Panc1 (cell line): ENCODE measurements around the gene CBLL2. TPM values are rescaled to one million over a fixed set of nuclear protein-coding genes. Genes with fewer than 3 reads are reported as not detected.

ENCODE experiments used
- ATAC-seq: fragments of 200-7000 bp; cut with Tn5 transposase; 2 replicates; pipeline ENCODE4 v1.9.1; 2020; ENCODE audit warnings: mild to moderate bottlenecking, moderate library complexity
- BruUV-seq: library from RNA; stranded (reverse); fragments of 400-500 nt; replicated peaks from 2 replicates; lab custom pipeline; 2021; lab: Mats Ljungman, UMichigan
- CTCF ChIA-PET: fragments of 300-600 bp; sonication (Branson Sonifier 250); formaldehyde crosslinking; loops from one replicate; lab custom pipeline; 2022; ENCODE audit warnings: antibody characterized with exemption; lab: Charles Lee
- POLR2A ChIA-PET: fragments of 300-600 bp; sonication (Branson Sonifier 250); formaldehyde crosslinking; loops from one replicate; lab custom pipeline; 2022; ENCODE audit warnings: antibody characterized with exemption; lab: Charles Lee
- DNase-seq: peaks from one replicate; pipeline ENCODE4 v3.0.0-alpha.2; 2010; ENCODE audit warnings: low read depth, low spot score
- H3K27ac ChIP-seq: 2 replicates; pipeline ENCODE4 v1.5.1; 2011; ENCODE audit warnings: mild to moderate bottlenecking, low read length, inconsistent platforms
- H3K27me3 ChIP-seq: fragments of 200-500 bp; sonication (Bioruptor generic); 2 replicates; pipeline ENCODE4 v1.6.0; 2014; ENCODE audit warnings: low read length, inconsistent platforms; ENCODE audit not compliant: control insufficient read depth, insufficient read depth
- H3K36me3 ChIP-seq: fragments of 200-500 bp; sonication (Bioruptor generic); 2 replicates; pipeline ENCODE4 v1.5.1; 2014; ENCODE audit warnings: inconsistent platforms, mild to moderate bottlenecking, low read length, moderate library complexity; ENCODE audit not compliant: control insufficient read depth, insufficient read depth
- H3K4me1 ChIP-seq: 2 replicates; pipeline ENCODE4 v1.5.1; 2011; ENCODE audit warnings: inconsistent platforms, mild to moderate bottlenecking, low read length, moderate library complexity; ENCODE audit not compliant: control insufficient read depth, insufficient read depth
- H3K4me3 ChIP-seq, 2 experiments: 2 replicates each; pipeline ENCODE4 v1.5.1; 2011 to 2012; ENCODE audit warnings: low read depth in 2 of 2, low read length in 2 of 2, mild to moderate bottlenecking in 2 of 2, inconsistent platforms in 1 of 2, moderate library complexity in 1 of 2
- H3K9me3 ChIP-seq: fragments of 200-500 bp; sonication (Bioruptor generic); 2 replicates; pipeline ENCODE4 v1.5.1; 2014; ENCODE audit warnings: low read depth, mild to moderate bottlenecking, inconsistent platforms, low read length, moderate library complexity; ENCODE audit not compliant: control insufficient read depth, insufficient read depth
- POLR2AphosphoS5 ChIP-seq: IDR thresholded peaks from 2 replicates; pipeline ENCODE4 v1.6.1; 2012; ENCODE audit warnings: mild to moderate bottlenecking, low read depth, low read length, moderate library complexity
- SIN3A ChIP-seq: IDR thresholded peaks from 2 replicates; pipeline ENCODE4 v1.6.1; 2012; ENCODE audit warnings: low read depth, mild to moderate bottlenecking, low read length, moderate library complexity, borderline replicate concordance; ENCODE audit not compliant: insufficient read depth
- TCF7L2 ChIP-seq: IDR thresholded peaks from 2 replicates; pipeline ENCODE4 v1.6.1; 2011; ENCODE audit warnings: mild to moderate bottlenecking, low read depth, low read length, inconsistent platforms
- in situ Hi-C: cut with HindIII; loops from 2 replicates; pipeline ENCODE4 v1.10.0; 2016; ENCODE audit warnings: low sequenced_read_pairs, low pct_unique_long_range_greater_than_20kb
- intact Hi-C: fragments of 100-400 bp; cut with micrococcal nuclease; formaldehyde crosslinking; loops from one replicate; pipeline ENCODE4 v1.10.0; 2022; ENCODE audit not compliant: unreplicated experiment
- total RNA-seq: library from RNA; stranded (reverse); gene quantifications from one replicate; pipeline ENCODE4 v1.2.1, GENCODE V29; 2021; ENCODE audit not compliant: unreplicated experiment
- TF ChIP-seq, protein P1 (sequence below), 2 experiments: IDR thresholded peaks; 2 replicates each; pipeline ENCODE4 v1.6.1; 2011 to 2012; ENCODE audit warnings: low read depth in 2 of 2, control low read depth in 1 of 2, low read length in 1 of 2, mild to moderate bottlenecking in 1 of 2, moderate library complexity in 1 of 2; ENCODE audit not compliant: insufficient read depth in 1 of 2
- TF ChIP-seq, protein P2 (sequence below): fragments of 450-650 bp; IDR thresholded peaks from 2 replicates; pipeline ENCODE4 v1.5.1; 2017; ENCODE audit warnings: mild to moderate bottlenecking

CBLL2 gene
- total RNA-seq, 1 experiment from 2014 or later = not detected

DNA sequence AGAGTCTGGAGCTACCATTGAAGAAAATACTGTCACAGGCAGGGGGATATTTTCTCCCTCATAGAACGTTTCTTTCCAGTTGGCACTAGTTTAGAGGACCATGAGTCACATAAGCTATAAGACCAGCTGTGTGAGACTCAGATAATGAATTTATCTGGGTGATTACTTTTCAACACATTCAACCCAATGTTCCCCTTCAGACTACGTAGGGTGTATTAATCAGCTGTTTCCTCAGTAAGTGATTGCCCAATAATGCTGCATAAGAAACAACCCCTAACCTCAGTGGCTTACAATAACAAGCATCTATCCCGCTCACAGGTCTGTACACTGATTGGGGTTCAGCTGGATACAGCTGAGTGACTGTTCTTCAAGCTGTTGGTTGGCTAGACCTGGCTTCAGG, 38.1 kb downstream of the CBLL2 start:
- BruUV-seq = no TSS peak
- in situ Hi-C loops (no loop called here), intact Hi-C loops (no loop called here)
- no peak overlapping the region for H3K4me3 ChIP-seq
- ATAC-seq = no peak
- CTCF ChIA-PET = no interaction called here
- H3K27ac ChIP-seq = no peak overlapping the region
- no peaks in the 10 kb centered on the region for H3K4me1 ChIP-seq
- no peak for DNase-seq
- no peaks in the 10 kb centered on the region for H3K36me3 ChIP-seq
- TF ChIP-seq, protein P1, sequence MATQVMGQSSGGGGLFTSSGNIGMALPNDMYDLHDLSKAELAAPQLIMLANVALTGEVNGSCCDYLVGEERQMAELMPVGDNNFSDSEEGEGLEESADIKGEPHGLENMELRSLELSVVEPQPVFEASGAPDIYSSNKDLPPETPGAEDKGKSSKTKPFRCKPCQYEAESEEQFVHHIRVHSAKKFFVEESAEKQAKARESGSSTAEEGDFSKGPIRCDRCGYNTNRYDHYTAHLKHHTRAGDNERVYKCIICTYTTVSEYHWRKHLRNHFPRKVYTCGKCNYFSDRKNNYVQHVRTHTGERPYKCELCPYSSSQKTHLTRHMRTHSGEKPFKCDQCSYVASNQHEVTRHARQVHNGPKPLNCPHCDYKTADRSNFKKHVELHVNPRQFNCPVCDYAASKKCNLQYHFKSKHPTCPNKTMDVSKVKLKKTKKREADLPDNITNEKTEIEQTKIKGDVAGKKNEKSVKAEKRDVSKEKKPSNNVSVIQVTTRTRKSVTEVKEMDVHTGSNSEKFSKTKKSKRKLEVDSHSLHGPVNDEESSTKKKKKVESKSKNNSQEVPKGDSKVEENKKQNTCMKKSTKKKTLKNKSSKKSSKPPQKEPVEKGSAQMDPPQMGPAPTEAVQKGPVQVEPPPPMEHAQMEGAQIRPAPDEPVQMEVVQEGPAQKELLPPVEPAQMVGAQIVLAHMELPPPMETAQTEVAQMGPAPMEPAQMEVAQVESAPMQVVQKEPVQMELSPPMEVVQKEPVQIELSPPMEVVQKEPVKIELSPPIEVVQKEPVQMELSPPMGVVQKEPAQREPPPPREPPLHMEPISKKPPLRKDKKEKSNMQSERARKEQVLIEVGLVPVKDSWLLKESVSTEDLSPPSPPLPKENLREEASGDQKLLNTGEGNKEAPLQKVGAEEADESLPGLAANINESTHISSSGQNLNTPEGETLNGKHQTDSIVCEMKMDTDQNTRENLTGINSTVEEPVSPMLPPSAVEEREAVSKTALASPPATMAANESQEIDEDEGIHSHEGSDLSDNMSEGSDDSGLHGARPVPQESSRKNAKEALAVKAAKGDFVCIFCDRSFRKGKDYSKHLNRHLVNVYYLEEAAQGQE (IDR thresholded peaks at IDR 0.05; ENCODE audit: insufficient read depth in 1 of 2, low read depth in 2 of 2, low read length in 1 of 2) = no peak
- H3K27me3 ChIP-seq = no peaks in the 10 kb centered on the region
- H3K9me3 ChIP-seq = no peaks in the 10 kb centered on the region
- POLR2A ChIA-PET = no interaction called here

DNA sequence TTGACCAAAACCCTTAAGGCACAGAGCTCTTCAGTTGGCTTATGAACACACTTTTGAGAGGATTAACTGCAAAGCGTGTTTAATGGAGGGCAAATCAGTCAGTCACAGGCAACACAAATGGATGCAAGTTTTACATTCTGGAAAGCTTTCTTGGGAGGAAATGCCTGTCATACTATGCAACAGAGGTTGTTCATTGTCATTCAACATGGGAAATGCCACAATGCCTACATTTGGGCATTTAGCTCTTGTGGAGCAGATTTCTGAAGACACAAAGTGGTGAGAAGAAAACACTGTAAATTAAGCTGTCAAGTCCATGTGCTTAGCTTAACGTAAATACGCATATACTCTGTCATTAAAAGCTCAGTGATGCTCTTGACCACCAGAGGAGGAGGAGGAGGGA, 41.1 kb downstream of the CBLL2 start:
- Histone ChIP-seq H3K4me1 (no peaks in the 10 kb centered on the region), H3K36me3 (no peaks in the 10 kb centered on the region), H3K27me3 (no peaks in the 10 kb centered on the region), H3K27ac (no peak overlapping the region), H3K4me3 (no peak overlapping the region), H3K9me3 (no peaks in the 10 kb centered on the region)
- intact Hi-C loops (no loop called here), in situ Hi-C loops (no loop called here)
- no TSS peak for BruUV-seq
- TF ChIP-seq, protein P1 (IDR thresholded peaks at IDR 0.05; ENCODE audit: insufficient read depth in 1 of 2, low read depth in 2 of 2, low read length in 1 of 2) = no peak
- TF ChIP-seq, protein P2, sequence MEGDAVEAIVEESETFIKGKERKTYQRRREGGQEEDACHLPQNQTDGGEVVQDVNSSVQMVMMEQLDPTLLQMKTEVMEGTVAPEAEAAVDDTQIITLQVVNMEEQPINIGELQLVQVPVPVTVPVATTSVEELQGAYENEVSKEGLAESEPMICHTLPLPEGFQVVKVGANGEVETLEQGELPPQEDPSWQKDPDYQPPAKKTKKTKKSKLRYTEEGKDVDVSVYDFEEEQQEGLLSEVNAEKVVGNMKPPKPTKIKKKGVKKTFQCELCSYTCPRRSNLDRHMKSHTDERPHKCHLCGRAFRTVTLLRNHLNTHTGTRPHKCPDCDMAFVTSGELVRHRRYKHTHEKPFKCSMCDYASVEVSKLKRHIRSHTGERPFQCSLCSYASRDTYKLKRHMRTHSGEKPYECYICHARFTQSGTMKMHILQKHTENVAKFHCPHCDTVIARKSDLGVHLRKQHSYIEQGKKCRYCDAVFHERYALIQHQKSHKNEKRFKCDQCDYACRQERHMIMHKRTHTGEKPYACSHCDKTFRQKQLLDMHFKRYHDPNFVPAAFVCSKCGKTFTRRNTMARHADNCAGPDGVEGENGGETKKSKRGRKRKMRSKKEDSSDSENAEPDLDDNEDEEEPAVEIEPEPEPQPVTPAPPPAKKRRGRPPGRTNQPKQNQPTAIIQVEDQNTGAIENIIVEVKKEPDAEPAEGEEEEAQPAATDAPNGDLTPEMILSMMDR = no peak
- TF ChIP-seq TCF7L2 = no peak
- TF ChIP-seq POLR2AphosphoS5 = no peak
- TF ChIP-seq SIN3A = no peak
- CTCF ChIA-PET = no interaction called here
- DNase-seq = no peak
- ATAC-seq = no peak
- POLR2A ChIA-PET = no interaction called here
